Esophagus squamous epithelium (tissue), 4 donors: ENCODE data around the gene SMPDL3A.

Experiments used
- POLR2A ChIP-seq, 4 donors: fragments of 450-650 bp; IDR thresholded peaks; one replicate each; pipeline ENCODE4 v1.6.1; 2017; ENCODE audit warnings: antibody characterized with exemption in 4 of 4, mild to moderate bottlenecking in 4 of 4, moderate library complexity in 3 of 4
- TF ChIP-seq, protein P1 (sequence below), 6 experiments: fragments of 450-650 bp in 4 of 6; fragments of 200-600 bp in 2 of 6; sonication (generic) in 2 of 6; IDR thresholded peaks; one replicate each; pipeline ENCODE4 v1.5.1; 2016 to 2019; ENCODE audit warnings: antibody characterized with exemption in 6 of 6, mild to moderate bottlenecking in 4 of 6, moderate library complexity in 4 of 6

DNA sequence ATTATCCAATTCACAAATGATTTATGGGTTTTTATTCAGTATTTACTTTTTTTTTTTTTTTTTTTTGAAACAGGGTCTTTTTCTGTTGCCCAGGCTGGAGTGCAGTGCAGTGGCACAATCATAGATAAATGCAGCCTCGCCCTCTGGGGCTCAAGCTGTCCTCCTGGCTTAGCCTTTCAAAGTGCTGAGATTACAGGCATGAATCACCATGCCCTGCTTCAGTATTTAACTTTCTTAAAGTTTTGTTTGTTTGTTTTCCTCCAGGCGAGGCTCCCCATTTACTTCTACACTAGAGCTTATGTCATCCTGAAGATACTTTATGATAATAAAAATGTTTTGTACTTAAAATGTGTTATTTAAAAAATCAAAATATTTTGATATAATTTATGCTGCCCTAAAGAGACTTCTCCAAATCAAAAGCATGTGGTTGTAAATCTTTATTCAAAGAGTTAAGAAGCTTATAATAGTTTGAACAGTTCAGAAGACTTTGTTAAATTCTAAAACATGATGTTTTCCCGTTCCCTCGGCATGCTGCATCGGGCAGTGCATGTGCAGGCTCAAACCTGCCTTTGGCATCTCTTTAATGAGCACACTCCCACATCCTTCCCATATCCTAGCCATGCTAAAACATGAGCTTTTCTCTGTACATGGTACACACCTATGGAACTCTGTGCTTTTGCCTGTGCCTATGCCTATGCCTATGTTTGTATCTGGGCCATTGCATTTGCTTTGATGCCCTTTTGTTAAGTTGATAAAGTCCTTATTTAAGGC is 11.0 kb downstream of the SMPDL3A start:
- TF ChIP-seq, protein P1, sequence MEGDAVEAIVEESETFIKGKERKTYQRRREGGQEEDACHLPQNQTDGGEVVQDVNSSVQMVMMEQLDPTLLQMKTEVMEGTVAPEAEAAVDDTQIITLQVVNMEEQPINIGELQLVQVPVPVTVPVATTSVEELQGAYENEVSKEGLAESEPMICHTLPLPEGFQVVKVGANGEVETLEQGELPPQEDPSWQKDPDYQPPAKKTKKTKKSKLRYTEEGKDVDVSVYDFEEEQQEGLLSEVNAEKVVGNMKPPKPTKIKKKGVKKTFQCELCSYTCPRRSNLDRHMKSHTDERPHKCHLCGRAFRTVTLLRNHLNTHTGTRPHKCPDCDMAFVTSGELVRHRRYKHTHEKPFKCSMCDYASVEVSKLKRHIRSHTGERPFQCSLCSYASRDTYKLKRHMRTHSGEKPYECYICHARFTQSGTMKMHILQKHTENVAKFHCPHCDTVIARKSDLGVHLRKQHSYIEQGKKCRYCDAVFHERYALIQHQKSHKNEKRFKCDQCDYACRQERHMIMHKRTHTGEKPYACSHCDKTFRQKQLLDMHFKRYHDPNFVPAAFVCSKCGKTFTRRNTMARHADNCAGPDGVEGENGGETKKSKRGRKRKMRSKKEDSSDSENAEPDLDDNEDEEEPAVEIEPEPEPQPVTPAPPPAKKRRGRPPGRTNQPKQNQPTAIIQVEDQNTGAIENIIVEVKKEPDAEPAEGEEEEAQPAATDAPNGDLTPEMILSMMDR (IDR thresholded peaks at IDR 0.05): no peak
- no peak for TF ChIP-seq POLR2A (IDR thresholded peaks at IDR 0.05)
